Measurements from ENCODE around the gene HES2.

Gene HES2

GRCh38 chr1:6445062-6445763, 25.5 kb upstream of the HES2 start:
- DNase-seq (ENCODE audit: low read depth): no peak
- peak; percentile 61 for TF ChIP-seq CTCF (conservative IDR thresholded peaks at IDR 0.05; ENCODE audit: low read depth, low read length)
- H3K4me3 ChIP-seq (ENCODE audit: low read length): no peak overlapping the region

- DNase-seq (ENCODE audit: low read depth): no peak
- no peak overlapping the region for H3K4me3 ChIP-seq (ENCODE audit: low read length)
- no peak for TF ChIP-seq CTCF (conservative IDR thresholded peaks at IDR 0.05; ENCODE audit: low read depth, low read length)
These were observed 24.7 kb upstream of the HES2 start for GRCh38 chr1:6444377-6444776.

GRCh38 chr1:6443339-6444115, 23.8 kb upstream of the HES2 start:
- no peak for TF ChIP-seq CTCF (conservative IDR thresholded peaks at IDR 0.05; ENCODE audit: low read depth, low read length)
- no peak for DNase-seq (ENCODE audit: low read depth)
- no peak overlapping the region for H3K4me3 ChIP-seq (ENCODE audit: low read length)

GRCh38 chr1:6441586-6441985, 21.9 kb upstream of the HES2 start:
- DNase-seq (ENCODE audit: low read depth): no peak
- TF ChIP-seq CTCF (conservative IDR thresholded peaks at IDR 0.05; ENCODE audit: low read depth, low read length): no peak
- H3K4me3 ChIP-seq (ENCODE audit: low read length): no peak overlapping the region

GRCh38 chr1:6440198-6441126, 20.7 kb upstream of the HES2 start:
- DNase-seq (ENCODE audit: low read depth): no peak
- TF ChIP-seq CTCF (conservative IDR thresholded peaks at IDR 0.05; ENCODE audit: low read depth, low read length): peak; percentile 33
- no peak overlapping the region for H3K4me3 ChIP-seq (ENCODE audit: low read length)

GRCh38 chr1:6438047-6438525, 18.4 kb upstream of the HES2 start:
- H3K4me3 ChIP-seq (ENCODE audit: low read length): no peak overlapping the region
- DNase-seq (ENCODE audit: low read depth): no peak
- peak; percentile 96 for TF ChIP-seq CTCF (conservative IDR thresholded peaks at IDR 0.05; ENCODE audit: low read depth, low read length)

Data from retinal pigment epithelial cell (primary cell).